GM18867 (cell line): ENCODE measurements around the gene RPRD1B.

Source experiments
- ATAC-seq: cut with Tn5 transposase; IDR thresholded peaks from one replicate; pipeline ENCODE4 v1.9.1; 2021; ENCODE audit warnings: mild to moderate bottlenecking, moderate library complexity; ENCODE audit not compliant: unreplicated experiment

The RPRD1B gene

DNA sequence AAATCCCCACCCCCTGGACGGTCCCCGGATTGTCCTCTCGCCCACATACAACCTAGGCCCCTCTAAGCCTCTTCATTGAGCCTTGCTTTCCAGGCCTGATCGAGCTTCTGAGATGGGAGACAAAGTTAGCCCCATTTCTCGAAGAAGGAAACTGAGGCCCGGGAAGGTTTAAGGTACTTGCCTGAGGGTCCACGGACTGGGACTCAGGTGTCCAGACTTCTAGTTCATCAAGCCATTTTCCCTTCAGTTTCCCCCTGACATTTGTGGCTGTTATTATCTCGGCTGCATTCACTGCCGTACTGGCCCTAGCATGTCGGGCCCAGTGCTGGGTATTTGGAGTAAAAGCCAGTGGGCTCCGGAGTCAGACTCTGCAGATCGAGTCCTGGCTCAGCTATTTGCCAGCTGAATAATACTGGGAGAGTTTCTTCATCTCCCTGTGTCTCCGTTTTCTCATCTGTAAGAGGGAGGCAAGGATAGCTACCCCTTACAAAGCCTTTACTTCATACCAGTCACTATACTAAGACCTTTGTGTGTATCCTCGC is 633 bp downstream of the RPRD1B start:
- ATAC-seq = peak; percentile 7

DNA sequence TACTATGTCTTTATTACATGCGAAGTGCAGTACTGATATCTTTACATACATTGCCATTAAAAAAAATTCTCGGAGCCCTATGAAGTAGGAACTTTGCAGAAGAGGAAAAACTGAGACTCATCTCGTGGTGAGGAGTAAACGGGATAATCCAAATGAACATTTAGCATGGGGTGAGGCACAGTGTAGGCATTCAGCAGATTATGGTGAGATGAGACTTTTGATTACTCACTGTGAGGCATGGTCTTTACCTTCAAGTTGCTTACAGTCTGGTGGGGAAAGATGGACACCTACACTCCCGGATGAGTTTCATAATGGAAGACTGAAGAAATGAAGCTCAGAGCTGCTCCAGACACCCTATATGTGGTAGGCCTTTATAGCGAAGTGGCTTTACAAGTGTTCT is 1.4 kb downstream of the RPRD1B start:
- ATAC-seq = no peak

DNA sequence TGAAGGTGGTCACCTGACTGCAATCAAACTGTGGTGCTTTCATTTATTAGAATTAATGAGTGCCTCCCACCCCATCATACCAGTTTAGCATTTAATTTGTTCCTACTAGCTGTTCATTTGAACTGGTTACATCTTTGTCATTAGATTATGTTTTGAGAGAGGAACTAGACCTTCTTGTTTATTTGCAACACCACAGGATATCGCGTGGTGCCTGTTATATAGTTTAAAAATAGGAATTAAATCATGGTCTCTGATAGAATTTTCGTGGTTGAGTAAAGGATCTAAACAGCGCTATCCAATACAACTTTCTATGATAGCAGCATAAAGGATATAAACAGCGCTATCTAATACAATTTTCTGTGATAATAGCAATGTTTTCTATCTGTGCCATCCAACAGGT is 2.8 kb downstream of the RPRD1B start:
- no peak for ATAC-seq

DNA sequence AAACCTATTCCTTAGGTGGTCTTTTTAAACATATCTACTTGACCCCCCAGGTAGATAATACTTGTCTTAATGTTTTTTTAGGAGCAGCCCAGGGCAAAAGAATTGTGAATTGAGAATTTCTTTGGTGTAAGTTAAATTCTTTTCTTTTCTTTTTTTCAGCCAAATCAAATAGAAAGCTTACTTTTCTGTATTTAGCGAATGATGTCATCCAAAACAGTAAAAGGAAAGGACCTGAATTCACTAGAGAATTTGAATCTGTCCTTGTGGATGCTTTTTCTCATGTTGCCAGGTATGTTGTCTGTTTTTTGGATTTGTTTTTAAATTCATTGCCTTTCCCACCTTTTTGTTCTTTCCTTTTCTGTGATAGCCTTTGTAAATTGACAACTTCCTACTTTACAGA is 6.7 kb downstream of the RPRD1B start:
- no peak for ATAC-seq

DNA sequence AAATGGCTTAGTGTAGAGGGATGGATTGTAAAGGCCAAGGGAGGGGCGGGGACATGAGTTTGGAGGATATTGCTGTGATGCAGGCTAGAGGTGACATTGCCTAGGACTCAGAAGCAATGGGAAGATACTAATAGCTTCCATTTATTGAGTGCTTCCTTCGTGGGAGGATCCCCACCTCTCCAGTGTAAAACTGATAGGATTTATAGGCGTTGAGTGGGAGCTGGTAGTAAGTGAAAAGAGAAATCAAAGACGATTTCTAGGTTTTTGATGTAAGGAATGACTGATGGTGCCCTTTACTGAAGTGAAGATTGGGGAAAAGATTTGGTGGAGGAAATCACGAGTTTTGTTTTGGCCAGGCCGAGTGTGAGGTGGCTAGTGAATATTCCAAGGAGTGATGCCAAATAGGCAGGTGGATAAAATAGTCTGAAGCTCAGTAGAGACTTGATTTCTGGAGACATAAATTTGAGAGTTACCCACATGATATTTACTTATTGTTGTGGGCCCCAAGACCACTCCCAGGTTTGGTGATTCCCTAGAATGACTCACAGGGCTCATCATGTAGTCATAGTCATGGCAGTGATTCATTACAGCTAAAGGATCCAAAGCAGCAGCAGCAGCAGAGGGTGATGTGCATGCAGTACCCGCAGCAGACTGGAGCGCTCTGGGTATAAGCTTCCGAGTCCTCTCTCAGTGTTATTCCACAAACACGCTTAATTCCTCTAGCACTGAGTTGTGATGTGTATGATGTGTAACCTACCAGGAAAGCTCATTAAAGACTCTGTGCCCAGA is 10.2 kb downstream of the RPRD1B start:
- ATAC-seq = no peak

DNA sequence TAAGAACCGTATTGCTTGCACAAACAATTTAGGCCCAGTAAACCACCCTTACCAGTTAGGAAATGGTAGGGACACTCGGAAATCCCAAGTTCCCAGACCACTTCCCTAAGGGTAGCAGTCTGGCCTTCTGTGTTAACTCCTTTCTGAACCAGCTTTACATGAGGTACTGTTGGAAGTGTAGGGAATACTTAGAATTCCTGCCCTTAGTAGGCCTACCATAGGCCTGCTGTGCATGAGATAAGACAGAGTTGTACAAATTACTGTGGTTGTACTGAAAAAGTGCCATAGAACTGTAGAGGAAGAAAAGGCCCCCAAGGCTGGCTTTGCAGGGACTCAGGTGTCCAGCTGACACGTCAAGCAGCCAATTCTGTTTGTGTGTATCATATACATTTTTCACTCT is 11.1 kb downstream of the RPRD1B start:
- ATAC-seq = no peak

DNA sequence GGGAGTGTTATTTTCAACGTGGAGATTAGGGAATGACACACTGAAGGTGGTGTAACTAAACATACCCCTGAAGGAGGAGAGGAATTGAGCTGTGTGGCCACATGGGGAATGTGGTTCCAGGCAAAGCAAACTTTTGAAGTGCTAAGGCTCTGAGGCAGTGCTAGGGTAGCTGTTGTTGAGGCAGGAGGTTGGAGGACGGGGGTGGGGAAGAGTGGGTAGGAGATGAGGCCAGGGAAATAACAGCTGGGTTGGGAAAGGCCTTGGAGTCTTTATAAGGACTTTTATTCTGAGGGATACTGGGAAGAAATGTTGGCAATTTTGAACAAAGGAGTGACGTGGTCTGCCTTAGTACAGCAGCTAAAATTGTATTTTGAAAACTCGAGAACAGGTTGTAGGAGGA is 13.0 kb downstream of the RPRD1B start:
- ATAC-seq = no peak

DNA sequence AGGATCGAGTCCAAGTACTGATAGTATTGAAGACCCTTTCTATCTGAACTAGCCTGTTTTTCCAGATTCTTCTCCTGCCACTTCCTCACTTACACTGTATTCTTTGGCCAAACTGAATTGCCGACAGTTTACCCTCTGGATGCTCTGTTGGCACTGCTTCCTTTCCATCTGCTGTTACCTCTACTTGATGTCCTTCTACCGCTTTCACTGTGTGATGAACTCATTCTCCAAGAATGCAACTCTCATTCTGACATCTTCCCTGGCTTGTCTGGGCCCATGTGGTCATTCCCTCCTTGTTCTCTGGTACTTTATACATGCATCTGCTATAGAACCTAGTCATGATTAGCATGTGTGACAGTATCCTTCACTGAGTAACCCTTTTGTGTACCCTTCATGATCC is 16.3 kb downstream of the RPRD1B start:
- ATAC-seq = no peak

DNA sequence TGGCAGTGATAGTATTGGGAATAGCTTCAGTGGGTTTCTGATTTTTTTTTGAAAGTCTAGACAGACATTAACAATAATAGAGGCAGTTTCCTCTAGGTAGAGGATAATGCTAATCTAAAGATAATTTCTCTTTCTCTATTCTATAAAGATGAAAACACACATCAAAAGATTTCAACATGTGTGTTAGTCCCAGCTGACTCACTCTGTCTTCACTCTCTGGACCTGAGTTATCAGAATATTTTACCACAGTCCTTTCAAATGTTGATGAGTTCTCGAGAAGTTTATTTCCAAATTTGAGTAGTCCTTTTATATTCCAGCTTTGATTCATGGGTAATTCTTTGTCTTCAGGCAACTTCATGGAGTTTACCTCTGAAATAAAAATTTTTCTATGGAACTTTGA is 17.1 kb downstream of the RPRD1B start:
- no peak for ATAC-seq

DNA sequence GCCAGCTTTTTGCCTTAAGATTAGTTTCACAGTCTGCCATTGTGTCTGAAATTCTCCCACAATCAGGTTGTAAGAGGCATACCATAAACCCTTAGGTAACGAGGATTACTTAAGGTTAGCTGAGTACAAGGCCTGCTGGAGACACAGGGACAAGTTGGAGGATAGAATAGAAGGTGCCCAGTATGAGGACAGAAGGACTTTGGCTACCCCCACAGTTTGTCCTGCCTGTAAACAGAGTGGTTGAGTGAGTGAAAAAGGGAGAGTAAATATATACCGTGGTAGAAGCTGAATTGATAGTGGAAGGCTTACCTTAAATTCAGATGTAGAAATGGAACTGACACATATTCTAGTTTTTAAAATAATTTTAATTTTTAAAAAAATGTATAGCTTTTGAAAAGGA is 19.3 kb downstream of the RPRD1B start:
- no peak for ATAC-seq

DNA sequence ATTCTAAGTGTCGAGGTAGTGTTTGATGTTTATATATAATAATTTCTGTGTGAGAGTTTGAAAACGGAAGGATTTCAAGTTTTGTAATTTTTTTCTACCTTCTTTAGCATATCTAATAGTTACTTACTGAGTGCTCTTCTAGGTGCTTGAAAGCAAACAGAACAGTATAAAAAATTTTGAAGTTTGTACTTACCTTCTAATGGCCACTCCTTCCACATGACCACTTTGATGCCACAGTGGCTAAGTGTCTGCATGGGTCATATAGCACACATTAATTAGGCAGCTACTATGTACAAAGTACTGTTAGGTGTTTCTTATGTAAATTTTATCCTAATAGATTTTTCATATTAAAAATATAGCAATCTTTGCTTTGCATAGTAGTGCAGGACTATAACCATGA is 21.1 kb downstream of the RPRD1B start:
- ATAC-seq = no peak

DNA sequence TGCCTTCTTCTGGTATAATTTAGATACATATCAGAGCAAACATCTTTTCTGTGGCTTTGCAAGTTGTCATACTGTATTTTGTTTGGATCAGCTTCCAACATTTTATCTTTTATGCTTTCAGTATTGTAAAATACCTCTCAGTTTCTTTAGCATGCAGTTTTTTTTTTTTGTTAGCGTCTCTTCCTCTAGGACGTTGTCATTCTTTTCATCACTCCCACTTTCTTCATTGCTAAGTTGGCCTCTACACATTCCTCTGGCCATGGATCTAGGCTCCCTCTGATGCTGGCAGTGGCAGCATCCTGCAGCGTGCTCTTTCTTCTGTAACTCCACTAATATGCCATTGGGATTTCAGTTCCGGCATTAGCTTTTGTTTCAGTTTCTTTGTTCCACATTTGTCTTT is 21.7 kb downstream of the RPRD1B start:
- ATAC-seq = no peak

DNA sequence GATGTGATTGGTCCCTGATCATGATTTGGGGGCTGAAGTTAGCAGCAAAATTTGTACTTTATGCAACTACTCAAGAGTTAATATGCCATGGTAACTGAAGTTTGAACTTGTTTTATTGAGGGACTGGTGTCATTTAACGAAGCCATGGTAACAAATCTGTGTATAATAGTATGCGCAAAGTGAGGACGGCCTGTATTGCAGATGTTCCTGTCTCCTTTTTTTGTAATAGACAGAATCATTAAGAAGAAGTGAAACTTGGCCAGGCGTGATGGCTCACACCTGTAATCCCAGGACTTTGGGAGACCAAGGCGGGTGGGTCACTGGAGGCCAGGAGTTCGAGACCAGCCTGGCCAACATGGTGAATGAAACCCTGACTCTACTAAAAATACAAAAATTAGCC is 22.3 kb downstream of the RPRD1B start:
- ATAC-seq = no peak

DNA sequence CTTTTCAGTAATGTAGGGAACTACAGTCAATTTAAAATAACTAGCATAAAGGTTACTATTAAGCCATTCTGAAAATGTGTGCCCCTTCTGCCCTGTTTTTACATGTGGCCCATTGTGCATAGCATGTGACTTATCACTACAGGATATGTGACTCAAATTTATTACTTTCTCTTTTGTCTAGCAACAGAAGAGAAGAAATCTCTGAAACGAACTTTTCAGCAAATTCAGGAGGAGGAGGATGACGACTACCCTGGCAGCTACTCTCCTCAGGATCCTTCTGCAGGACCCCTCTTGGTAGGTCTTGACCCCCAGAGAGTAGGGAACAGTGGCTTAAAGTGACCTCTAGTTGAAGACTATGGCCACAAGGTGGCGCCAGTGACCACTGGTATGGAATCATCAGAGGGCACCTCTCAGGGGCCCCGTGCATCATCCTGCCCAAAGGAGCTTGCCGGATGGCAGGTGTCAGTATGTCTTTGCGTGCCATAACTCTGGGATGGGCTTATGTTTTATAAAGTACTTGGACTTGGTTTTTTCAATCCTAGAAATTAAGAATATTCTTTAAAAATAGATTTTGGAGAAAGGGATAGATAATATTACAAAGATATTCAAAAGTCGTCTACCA is 23.9 kb downstream of the RPRD1B start:
- ATAC-seq = no peak

DNA sequence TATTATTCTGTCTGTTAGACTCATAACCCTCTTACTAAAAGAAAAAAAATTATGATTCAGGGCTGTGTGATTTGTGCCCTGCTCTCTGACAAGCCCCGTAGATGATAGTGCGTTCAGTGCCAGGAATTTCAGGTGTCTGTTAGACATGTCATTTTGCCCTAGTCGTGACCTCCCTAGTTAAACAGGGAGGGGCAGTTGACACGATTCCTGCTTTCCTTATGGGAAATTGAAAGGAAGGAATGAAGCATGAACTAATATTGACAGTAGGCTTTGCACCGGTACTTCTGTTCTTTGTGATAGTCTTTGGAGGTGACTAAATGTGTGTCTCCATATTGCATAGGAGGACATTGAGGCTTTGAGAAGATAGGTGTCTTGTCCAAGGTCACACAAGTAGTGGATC is 26.3 kb downstream of the RPRD1B start:
- ATAC-seq = no peak

DNA sequence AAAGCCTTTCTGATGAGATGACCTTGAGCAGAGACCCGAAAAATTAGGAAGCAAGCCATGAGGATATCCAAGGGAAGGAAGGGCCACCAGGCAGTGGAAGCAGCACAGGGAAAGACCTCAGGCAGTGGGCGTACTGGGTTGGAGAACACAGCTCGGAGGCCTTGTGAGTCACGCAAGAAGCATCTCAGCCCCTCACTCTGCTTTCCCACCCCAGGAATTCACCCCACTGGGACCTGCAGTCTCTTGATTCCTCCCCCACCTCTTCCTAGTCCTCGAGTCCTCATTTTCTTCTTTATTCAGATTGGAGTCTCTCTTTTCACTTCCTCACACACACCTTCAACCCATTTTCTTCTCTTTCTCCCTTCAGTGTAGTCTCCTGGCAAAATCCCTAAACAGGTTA is 27.0 kb downstream of the RPRD1B start:
- ATAC-seq = no peak

DNA sequence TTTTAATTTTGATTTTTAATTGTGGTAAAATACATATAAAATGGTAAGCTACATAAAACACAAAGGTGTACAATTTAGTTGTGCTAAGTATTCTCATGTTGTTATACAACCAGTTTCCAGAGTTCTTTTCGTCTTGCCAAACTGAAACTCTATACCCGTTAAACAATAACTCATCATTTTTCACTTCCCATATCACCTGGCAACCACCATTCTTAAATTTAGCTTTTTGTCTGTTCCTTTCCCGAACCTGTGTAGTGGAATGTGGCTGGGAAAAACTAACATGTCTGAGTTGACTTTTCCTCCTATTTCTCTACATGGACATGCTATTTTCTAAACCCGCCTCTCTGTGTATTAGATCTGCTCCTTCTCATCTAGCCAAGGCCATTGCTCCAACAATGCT is 27.6 kb downstream of the RPRD1B start:
- ATAC-seq = no peak

DNA sequence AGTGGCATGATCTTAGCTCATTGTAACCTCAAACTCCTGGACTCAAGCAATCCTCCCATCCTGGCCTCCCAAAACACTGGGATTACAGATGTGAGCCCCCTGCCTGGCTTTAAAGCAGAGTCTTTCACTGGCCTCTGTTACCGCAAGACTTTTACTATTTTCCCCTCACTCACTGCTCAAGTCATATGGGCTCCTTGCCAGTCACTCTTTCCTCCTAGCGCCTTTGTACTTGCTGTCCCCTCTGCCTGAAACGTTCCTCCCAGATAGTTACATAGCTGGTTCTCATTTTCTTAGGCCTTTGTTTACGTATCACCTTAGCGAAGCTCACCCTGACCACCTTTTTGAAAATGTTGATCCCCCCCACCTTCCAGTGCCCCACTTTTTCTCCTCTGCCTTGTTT is 29.3 kb downstream of the RPRD1B start:
- ATAC-seq = no peak

DNA sequence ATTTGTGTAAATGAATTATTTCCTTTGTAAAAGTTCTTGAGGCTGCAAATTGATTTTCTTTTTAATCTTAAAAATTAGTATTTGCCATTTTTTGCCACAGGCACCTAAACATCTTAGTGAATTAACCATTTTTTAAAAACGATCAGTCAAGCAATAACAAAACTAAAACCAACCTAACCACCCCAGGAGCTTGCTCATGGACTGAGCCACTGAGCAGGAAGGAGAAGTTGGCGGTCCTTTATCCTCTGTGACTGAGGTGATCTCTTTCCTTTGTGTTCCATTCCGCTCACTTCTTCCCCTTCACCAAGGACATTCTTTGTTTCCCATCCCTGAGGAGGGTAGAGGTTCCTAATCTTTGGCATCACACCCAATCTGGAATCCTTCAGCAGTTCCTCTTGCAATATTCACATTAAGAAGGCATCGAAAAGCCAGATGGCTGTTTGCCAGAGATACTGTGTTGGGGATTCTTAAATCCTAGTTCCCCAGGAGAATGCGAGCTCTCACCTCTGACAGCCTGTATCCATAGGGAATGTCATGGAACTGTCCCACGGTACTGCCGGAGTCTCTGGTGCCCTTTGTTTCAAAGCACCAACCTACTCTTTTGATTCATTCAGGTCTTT is 30.5 kb downstream of the RPRD1B start:
- ATAC-seq = no peak

DNA sequence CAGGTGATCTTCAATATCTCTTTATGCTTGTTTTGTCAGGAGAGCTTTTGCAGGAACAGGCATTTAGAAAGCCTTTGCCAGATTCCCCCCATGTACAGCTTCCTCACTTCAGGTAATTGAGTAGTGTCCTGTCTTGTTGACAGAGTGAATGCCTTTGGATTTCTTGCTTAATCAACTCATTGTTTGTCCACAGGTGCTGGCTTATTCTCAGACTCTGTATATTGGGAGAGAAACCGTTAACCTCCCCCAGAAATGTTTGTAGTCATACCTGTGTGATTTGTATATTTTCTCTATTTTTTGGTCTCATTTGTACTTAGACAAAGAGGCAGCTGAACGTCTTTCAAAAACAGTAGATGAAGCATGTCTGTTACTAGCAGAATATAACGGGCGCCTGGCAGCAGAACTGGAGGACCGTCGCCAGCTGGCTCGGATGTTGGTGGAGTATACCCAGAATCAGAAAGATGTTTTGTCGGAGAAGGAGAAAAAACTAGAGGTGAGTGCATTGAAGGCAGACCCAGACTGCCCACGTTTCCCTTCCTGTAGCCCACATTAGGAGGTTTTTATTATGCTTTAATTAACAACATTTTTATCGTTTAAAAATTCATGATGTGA is 32.3 kb downstream of the RPRD1B start:
- ATAC-seq = no peak

DNA sequence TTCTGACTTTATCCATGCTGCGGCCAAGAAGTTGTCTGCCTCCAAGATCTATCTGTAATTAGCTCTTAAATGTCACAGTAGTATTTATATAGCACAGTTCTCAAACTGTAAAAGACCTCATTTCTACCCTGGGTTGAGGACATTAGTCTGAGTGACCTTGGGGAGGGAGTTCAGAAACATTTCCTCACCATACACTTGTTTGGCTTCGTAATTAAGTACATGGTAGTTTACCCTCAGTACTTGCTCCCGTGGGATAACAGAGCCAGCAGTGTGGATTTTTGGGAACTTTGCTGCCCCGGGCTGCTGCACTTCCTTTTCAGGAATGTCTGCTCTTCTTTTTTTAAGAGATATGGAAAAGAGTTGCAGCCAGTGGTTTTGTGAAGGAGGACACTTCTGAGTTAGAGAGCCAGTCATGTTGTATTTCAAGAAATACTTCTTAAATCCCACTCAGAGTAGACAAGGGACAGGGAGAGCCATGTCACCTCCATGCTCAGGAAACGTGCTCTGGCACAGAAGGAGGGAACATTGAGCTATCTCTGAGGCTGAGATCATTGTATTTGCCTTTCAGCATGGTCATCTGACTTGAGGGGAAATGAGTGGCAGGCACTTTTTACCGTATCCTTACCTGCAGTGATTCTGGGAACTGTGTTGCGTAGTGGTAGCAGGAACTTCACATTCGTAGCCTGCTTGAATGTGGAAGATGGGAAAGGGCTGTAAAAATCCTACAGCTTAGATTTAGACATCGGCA is 33.6 kb downstream of the RPRD1B start:
- no peak for ATAC-seq
